WERI-Rb-1 (cell line): Measurements from ENCODE around the gene KRT8.

Experiments used
- DNase-seq: peaks from one replicate; pipeline ENCODE4 v3.0.0-alpha.2; 2020
- H3K27ac ChIP-seq: fragments of 250-450 bp; sonication (Bioruptor Pico); 2 replicates; pipeline ENCODE4 v1.5.1; 2020; ENCODE audit warnings: mild to moderate bottlenecking, moderate library complexity
- H3K27me3 ChIP-seq: fragments of 250-450 bp; sonication (Bioruptor Pico); 2 replicates; pipeline ENCODE4 v1.5.1; 2021; ENCODE audit warnings: mild to moderate bottlenecking, low read depth, moderate library complexity; ENCODE audit not compliant: insufficient read depth, severe bottlenecking
- H3K36me3 ChIP-seq: fragments of 250-450 bp; sonication (Bioruptor Pico); 2 replicates; pipeline ENCODE4 v1.5.1; 2020; ENCODE audit warnings: mild to moderate bottlenecking, moderate library complexity
- H3K4me3 ChIP-seq: 2 replicates; pipeline ENCODE4 v1.5.1; 2011; ENCODE audit warnings: low read depth, mild to moderate bottlenecking, control low read depth, low read length
- H3K9me3 ChIP-seq: fragments of 250-450 bp; sonication (Bioruptor Pico); 2 replicates; pipeline ENCODE4 v1.5.1; 2021; ENCODE audit warnings: mild to moderate bottlenecking, moderate library complexity; ENCODE audit not compliant: severe bottlenecking
- TF ChIP-seq, protein P1 (sequence below): IDR thresholded peaks from 2 replicates; pipeline ENCODE4 v1.5.1; 2011; ENCODE audit warnings: low read depth, mild to moderate bottlenecking, control low read depth, inconsistent platforms, low read length

Gene KRT8

DNA sequence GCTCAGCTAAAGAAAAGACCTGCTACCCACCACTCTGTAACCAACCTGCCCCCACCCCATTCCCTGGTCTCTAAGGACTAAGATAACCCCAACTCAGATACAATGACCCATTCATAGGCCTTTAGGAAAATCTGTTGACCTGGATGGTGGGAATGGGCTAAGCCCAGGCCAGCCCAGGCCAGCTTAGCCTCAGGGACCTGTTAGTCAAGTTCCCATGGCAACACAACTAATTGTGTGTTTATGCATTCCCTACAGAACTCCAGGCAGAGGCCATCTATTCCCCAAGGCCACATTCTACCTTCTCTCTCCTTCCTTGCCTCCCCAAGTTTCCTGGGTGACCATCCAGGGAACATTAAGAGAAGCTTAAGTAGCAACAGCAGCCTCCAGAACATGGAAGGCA, 16.1 kb upstream of the KRT8 start:
- TF ChIP-seq, protein P1, sequence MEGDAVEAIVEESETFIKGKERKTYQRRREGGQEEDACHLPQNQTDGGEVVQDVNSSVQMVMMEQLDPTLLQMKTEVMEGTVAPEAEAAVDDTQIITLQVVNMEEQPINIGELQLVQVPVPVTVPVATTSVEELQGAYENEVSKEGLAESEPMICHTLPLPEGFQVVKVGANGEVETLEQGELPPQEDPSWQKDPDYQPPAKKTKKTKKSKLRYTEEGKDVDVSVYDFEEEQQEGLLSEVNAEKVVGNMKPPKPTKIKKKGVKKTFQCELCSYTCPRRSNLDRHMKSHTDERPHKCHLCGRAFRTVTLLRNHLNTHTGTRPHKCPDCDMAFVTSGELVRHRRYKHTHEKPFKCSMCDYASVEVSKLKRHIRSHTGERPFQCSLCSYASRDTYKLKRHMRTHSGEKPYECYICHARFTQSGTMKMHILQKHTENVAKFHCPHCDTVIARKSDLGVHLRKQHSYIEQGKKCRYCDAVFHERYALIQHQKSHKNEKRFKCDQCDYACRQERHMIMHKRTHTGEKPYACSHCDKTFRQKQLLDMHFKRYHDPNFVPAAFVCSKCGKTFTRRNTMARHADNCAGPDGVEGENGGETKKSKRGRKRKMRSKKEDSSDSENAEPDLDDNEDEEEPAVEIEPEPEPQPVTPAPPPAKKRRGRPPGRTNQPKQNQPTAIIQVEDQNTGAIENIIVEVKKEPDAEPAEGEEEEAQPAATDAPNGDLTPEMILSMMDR: no peak
- no peak for DNase-seq
- no peaks in the 10 kb centered on the region for H3K9me3 ChIP-seq
- H3K27ac ChIP-seq: no peak overlapping the region
- peaks cover 89% of the 10 kb centered on the region for H3K27me3 ChIP-seq
- no peak overlapping the region for H3K4me3 ChIP-seq
- no peaks in the 10 kb centered on the region for H3K36me3 ChIP-seq

DNA sequence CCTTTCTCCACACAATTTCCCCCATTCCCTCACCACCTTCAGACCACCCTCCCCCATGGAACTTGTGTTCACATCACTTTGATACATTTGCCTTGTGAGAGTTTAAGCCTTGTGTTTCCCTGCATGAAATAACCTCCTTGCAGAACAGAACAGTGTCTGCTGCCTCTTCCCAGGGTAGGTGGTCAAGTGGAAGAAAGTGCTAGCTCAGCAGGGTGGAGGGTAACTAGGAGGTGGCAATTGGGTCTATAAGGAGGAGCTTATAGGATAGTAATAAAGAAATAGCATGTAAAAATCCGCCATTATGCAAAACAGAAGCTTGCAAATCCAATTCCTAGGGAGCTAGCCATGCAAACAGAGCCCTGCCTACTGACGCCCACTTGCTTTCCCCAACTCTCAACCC, 13.9 kb upstream of the KRT8 start:
- H3K27me3 ChIP-seq: peaks cover 89% of the 10 kb centered on the region
- DNase-seq: no peak
- H3K36me3 ChIP-seq: no peaks in the 10 kb centered on the region
- no peak overlapping the region for H3K4me3 ChIP-seq
- H3K27ac ChIP-seq: no peak overlapping the region
- TF ChIP-seq, protein P1: no peak
- no peaks in the 10 kb centered on the region for H3K9me3 ChIP-seq

DNA sequence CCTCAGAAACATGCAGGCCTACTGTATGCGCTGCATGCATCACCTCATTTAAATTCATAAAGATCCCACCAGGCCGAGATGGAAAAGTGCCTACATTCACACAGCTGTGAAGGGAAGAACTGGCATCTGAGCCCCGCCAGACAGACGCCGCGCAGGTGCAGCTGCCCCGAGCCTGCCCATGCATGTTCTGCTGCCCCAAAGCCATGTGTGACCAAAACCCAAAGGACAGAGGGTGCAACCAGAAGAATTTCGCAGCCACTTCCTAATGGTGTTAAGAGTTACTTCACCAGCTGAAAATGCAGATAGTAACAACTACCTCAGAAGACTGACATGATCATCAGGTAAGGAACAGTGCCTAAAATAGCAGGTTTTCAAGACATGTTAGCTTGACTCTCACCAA, 13.5 kb upstream of the KRT8 start:
- Histone ChIP-seq H3K27me3 (peaks cover 89% of the 10 kb centered on the region), H3K9me3 (no peaks in the 10 kb centered on the region), H3K27ac (no peak overlapping the region), H3K36me3 (no peaks in the 10 kb centered on the region), H3K4me3 (no peak overlapping the region)
- DNase-seq: no peak
- TF ChIP-seq, protein P1: no peak

DNA sequence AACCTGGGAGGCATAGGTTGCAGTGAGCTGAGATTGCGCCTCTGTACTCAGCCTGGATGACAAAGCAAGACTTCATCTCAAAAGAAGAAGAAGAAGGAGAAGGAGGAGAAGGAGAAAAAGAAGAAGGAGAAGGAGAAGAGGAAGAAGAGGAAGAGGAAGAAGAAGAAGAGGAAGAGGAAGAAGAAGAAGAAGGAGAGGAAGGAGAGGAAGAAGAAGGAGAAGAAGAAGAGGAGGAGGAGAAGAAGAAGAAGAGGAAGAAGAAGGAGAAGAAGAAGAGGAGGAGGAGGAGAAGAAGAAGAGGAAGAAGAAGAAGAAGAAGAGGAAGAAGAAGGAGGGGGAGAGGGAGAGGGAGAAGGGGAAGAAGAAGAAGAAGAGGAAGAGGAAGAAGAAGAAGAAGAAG, 12.9 kb upstream of the KRT8 start:
- no peak for DNase-seq
- Histone ChIP-seq H3K27ac (no peak overlapping the region), H3K9me3 (no peaks in the 10 kb centered on the region), H3K4me3 (no peak overlapping the region), H3K27me3 (peaks cover 89% of the 10 kb centered on the region), H3K36me3 (no peaks in the 10 kb centered on the region)
- TF ChIP-seq, protein P1: no peak

DNA sequence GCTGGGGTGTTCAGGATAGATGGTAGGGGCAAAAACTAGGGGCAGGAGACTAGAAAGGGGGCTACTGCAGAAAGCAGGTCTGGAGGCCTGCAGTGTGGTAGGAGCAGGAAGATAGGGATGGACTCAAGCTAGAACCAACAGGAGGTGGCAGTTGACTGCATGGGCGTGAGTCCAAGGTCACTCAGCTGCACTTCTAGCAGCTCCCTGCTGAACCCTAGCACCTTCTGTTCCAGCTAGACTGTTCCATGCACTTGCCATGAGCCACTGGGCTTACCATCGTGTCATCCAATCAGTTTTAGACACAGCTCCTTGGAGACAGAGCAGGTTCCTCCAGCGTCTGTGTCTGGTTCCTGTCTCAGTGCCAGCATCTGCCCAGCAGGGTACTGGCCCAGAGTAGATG, 11.3 kb upstream of the KRT8 start:
- no peak for DNase-seq
- Histone ChIP-seq H3K9me3 (no peaks in the 10 kb centered on the region), H3K4me3 (no peak overlapping the region), H3K27ac (no peak overlapping the region), H3K27me3 (peaks cover 92% of the 10 kb centered on the region), H3K36me3 (no peaks in the 10 kb centered on the region)
- TF ChIP-seq, protein P1: no peak

DNA sequence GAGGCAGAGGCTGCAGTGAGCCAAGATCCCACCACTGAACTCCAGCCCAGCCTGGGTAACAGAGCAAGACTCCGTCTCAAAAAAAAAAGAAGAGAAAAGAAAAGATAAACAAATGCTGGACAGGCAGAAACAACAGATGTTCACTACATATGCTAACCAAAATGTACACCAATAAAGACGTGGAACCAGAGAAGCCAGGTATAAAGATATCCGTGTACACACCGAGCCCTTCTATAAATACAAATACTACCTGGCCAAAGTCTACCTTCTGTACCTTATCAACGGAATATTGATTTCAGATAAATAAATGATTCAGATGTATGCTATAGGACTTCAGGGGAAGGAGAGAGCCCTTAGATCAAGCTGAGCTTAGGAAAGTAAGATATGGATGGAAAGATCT, 10.8 kb upstream of the KRT8 start:
- Histone ChIP-seq H3K27me3 (peaks cover 92% of the 10 kb centered on the region), H3K9me3 (no peaks in the 10 kb centered on the region), H3K27ac (no peak overlapping the region), H3K36me3 (no peaks in the 10 kb centered on the region), H3K4me3 (no peak overlapping the region)
- no peak for DNase-seq
- TF ChIP-seq, protein P1: no peak
